Measurements from ENCODE around the gene SPATA1.

SPATA1 gene

GRCh38 chr1:84598418-84598817, 92.2 kb downstream of the SPATA1 start:
- DNase-seq, result no peak

GRCh38 chr1:84598846-84599741, 92.9 kb downstream of the SPATA1 start:
- no peak for DNase-seq

- DNase-seq, result no peak
Observed at GRCh38 chr1:84600796-84601195, 94.6 kb downstream of the SPATA1 start.

GRCh38 chr1:84603223-84603622, 97.0 kb downstream of the SPATA1 start:
- DNase-seq, result no peak

- DNase-seq, result no peak
Observed at GRCh38 chr1:84603941-84604830, 98.0 kb downstream of the SPATA1 start.

GRCh38 chr1:84605157-84605556, 99.0 kb downstream of the SPATA1 start:
- DNase-seq, result no peak

GRCh38 chr1:84606977-84607376, 100.8 kb downstream of the SPATA1 start:
- no peak for DNase-seq

GRCh38 chr1:84611091-84611490, 104.9 kb downstream of the SPATA1 start:
- no peak for DNase-seq

- DNase-seq, result no peak
Observed at GRCh38 chr1:84611796-84612195, 105.6 kb downstream of the SPATA1 start.

GRCh38 chr1:84613026-84613425, 106.8 kb downstream of the SPATA1 start:
- no peak for DNase-seq

- DNase-seq, result no peak
Observed at GRCh38 chr1:84613887-84614286, 107.7 kb downstream of the SPATA1 start.

GRCh38 chr1:84615790-84616189, 109.6 kb downstream of the SPATA1 start:
- no peak for DNase-seq

All from activated CD8-positive, alpha-beta memory T cell treated with anti-CD3 and anti-CD28 coated beads, Interleukin-2, amount 50 U/mL, for 48 hours (primary cell).